HK-2 (cell line): ENCODE results near the gene VPS35L.
"Not testable (repeated sequence)": the region's sequence is repeated elsewhere in the genome, so short reads cannot be mapped to it uniquely, and the experiment has no call there.

Experiments used
- DNase-seq: peaks from one replicate; pipeline ENCODE4 v3.0.0-alpha.2; 2018; ENCODE audit not compliant: unreplicated experiment

VPS35L gene

GRCh38 chr16:19710991-19711545 is 155.6 kb downstream of the VPS35L start:
- DNase-seq = no peak

GRCh38 chr16:19711643-19712042 is 156.1 kb downstream of the VPS35L start:
- DNase-seq = no peak

- DNase-seq = no peak
Observed at GRCh38 chr16:19712418-19713058, 157.0 kb downstream of the VPS35L start.

- DNase-seq = no peak
Observed at GRCh38 chr16:19713697-19714096, 158.2 kb downstream of the VPS35L start.

- DNase-seq = no peak
Observed at GRCh38 chr16:19715566-19715965, 160.1 kb downstream of the VPS35L start.

GRCh38 chr16:19716183-19716582 is 160.7 kb downstream of the VPS35L start:
- DNase-seq = no peak

GRCh38 chr16:19716728-19717127 is 161.2 kb downstream of the VPS35L start:
- DNase-seq = not testable (repeated sequence)

- DNase-seq = no peak
Observed at GRCh38 chr16:19717314-19717713, 161.8 kb downstream of the VPS35L start.

- peak; percentile 82 for DNase-seq
Observed at GRCh38 chr16:19717741-19718623, 162.5 kb downstream of the VPS35L start, which contains the start of the genes IQCK and KNOP1. Gene IQCK (plus strand): TSS chr16:19718271. CDS start chr16:19718307, 36 bp downstream. Gene KNOP1 (minus strand): TSS chr16:19718227. CDS start chr16:19715035, 3,192 bp downstream.

- DNase-seq = no peak
Observed at GRCh38 chr16:19718624-19718965, 163.1 kb downstream of the VPS35L start.

- no peak for DNase-seq
Observed at GRCh38 chr16:19722269-19722952, 166.9 kb downstream of the VPS35L start.

GRCh38 chr16:19722981-19723380 is 167.5 kb downstream of the VPS35L start:
- no peak for DNase-seq

- no peak for DNase-seq
Observed at GRCh38 chr16:19728636-19728965, 173.1 kb downstream of the VPS35L start.

- DNase-seq = no peak
Observed at GRCh38 chr16:19733551-19733950, 178.0 kb downstream of the VPS35L start.

GRCh38 chr16:19735074-19735867 is 179.8 kb downstream of the VPS35L start:
- no peak for DNase-seq

- DNase-seq = no peak
Observed at GRCh38 chr16:19737306-19738038, 182.0 kb downstream of the VPS35L start.

GRCh38 chr16:19741354-19741753 is 185.9 kb downstream of the VPS35L start:
- DNase-seq = no peak

- DNase-seq = no peak
Observed at GRCh38 chr16:19743816-19744159, 188.3 kb downstream of the VPS35L start.

- DNase-seq = no peak
Observed at GRCh38 chr16:19744670-19745069, 189.2 kb downstream of the VPS35L start.

GRCh38 chr16:19745286-19746010 is 189.9 kb downstream of the VPS35L start:
- DNase-seq = no peak
